HUES6 (cell line): ENCODE data around the gene ARMCX4.

Experiments used
- H3K27ac ChIP-seq: 2 replicates; pipeline ENCODE4 v1.7.0; 2013; ENCODE audit warnings: low read depth, mild to moderate bottlenecking, low read length, inconsistent platforms
- H3K27me3 ChIP-seq: 2 replicates; pipeline ENCODE4 v1.6.1; 2013; ENCODE audit warnings: low read length; ENCODE audit not compliant: control insufficient read depth, insufficient read depth
- H3K36me3 ChIP-seq: 2 replicates; pipeline ENCODE4 v1.6.1; 2013; ENCODE audit warnings: low read length; ENCODE audit not compliant: control insufficient read depth, insufficient read depth
- H3K4me1 ChIP-seq: 2 replicates; pipeline ENCODE4 v1.6.1; 2013; ENCODE audit warnings: low read length; ENCODE audit not compliant: control insufficient read depth, insufficient read depth
- H3K4me3 ChIP-seq: 2 replicates; pipeline ENCODE4 v1.5.1; 2013; ENCODE audit warnings: low read depth, low read length
- H3K9ac ChIP-seq: one replicate; pipeline ENCODE4 v1.6.1; 2013; ENCODE audit warnings: mild to moderate bottlenecking, low read length
- H3K9me3 ChIP-seq: 2 replicates; pipeline ENCODE4 v1.6.1; 2013; ENCODE audit warnings: low read depth, low read length; ENCODE audit not compliant: control insufficient read depth, insufficient read depth

Gene ARMCX4

GRCh38 chrX:101485212-101485949 lies at the start of gene ARMCX4:
Gene ARMCX4 (plus strand): TSS chrX:101485456. CDS start chrX:101488590, 3,134 bp downstream.
- H3K9me3 ChIP-seq = no peaks in the 10 kb centered on the region
- H3K9ac ChIP-seq = peak within 1 kb of the TSS; percentile 77
- peak within 1 kb of the TSS; percentile 72 for H3K4me3 ChIP-seq
- no peak within 1 kb of the TSS for H3K27ac ChIP-seq
- H3K4me1 ChIP-seq = peaks cover 14% of the 10 kb centered on the region
- peaks cover 18% of the 10 kb centered on the region; the same call in 1 of the 2 replicates for H3K36me3 ChIP-seq
- H3K27me3 ChIP-seq = peaks cover 5% of the 10 kb centered on the region; the same call in 1 of the 2 replicates

GRCh38 chrX:101442085-101442484 lies 43.2 kb upstream of the ARMCX4 start:
- Histone ChIP-seq H3K9ac (no peak overlapping the region), H3K9me3 (peaks cover 16% of the 10 kb centered on the region; the same call in 1 of the 2 replicates), H3K4me1 (no peaks in the 10 kb centered on the region), H3K36me3 (peaks cover 31% of the 10 kb centered on the region), H3K27me3 (no peaks in the 10 kb centered on the region; the same call in 1 of the 2 replicates), H3K4me3 (no peak overlapping the region), H3K27ac (no peak overlapping the region)

GRCh38 chrX:101449279-101449678 lies 36.0 kb upstream of the ARMCX4 start:
- Histone ChIP-seq H3K4me1 (no peaks in the 10 kb centered on the region), H3K9ac (no peak overlapping the region), H3K9me3 (no peaks in the 10 kb centered on the region), H3K27me3 (no peaks in the 10 kb centered on the region; the same call in 1 of the 2 replicates), H3K4me3 (no peak overlapping the region), H3K36me3 (peaks cover 5% of the 10 kb centered on the region), H3K27ac (no peak overlapping the region)

- no peaks in the 10 kb centered on the region; the same call in 1 of the 2 replicates for H3K27me3 ChIP-seq
- no peak overlapping the region for H3K4me3 ChIP-seq
- H3K27ac ChIP-seq = no peak overlapping the region
- peaks cover 3% of the 10 kb centered on the region for H3K36me3 ChIP-seq
- no peaks in the 10 kb centered on the region for H3K9me3 ChIP-seq
- H3K4me1 ChIP-seq = no peaks in the 10 kb centered on the region
- no peak overlapping the region for H3K9ac ChIP-seq
Observed at GRCh38 chrX:101450085-101450484, 35.2 kb upstream of the ARMCX4 start.

- no peaks in the 10 kb centered on the region for H3K4me1 ChIP-seq
Observed at GRCh38 chrX:101450961-101451360, 34.3 kb upstream of the ARMCX4 start.

GRCh38 chrX:101452056-101452455 lies 33.2 kb upstream of the ARMCX4 start:
- no peak overlapping the region for H3K4me3 ChIP-seq
- H3K36me3 ChIP-seq = peaks cover 3% of the 10 kb centered on the region
- no peak overlapping the region for H3K27ac ChIP-seq
- no peaks in the 10 kb centered on the region for H3K4me1 ChIP-seq
- H3K27me3 ChIP-seq = no peaks in the 10 kb centered on the region; the same call in 1 of the 2 replicates
- no peaks in the 10 kb centered on the region for H3K9me3 ChIP-seq
- no peak overlapping the region for H3K9ac ChIP-seq

More at GRCh38 chrX:101450961-101451360, 34.3 kb upstream of the ARMCX4 start:
- Histone ChIP-seq H3K27me3 (no peaks in the 10 kb centered on the region; the same call in 1 of the 2 replicates), H3K9me3 (no peaks in the 10 kb centered on the region), H3K9ac (no peak overlapping the region), H3K27ac (no peak overlapping the region), H3K36me3 (peaks cover 3% of the 10 kb centered on the region), H3K4me3 (no peak overlapping the region)

- Histone ChIP-seq H3K27me3 (no peaks in the 10 kb centered on the region), H3K27ac (no peak overlapping the region), H3K9me3 (no peaks in the 10 kb centered on the region), H3K9ac (no peak overlapping the region), H3K36me3 (no peaks in the 10 kb centered on the region), H3K4me1 (no peaks in the 10 kb centered on the region), H3K4me3 (no peak overlapping the region)
Observed at GRCh38 chrX:101460669-101461068, 24.6 kb upstream of the ARMCX4 start.

GRCh38 chrX:101462892-101463291 lies 22.4 kb upstream of the ARMCX4 start:
- no peaks in the 10 kb centered on the region for H3K36me3 ChIP-seq
- H3K27ac ChIP-seq = no peak overlapping the region
- H3K9ac ChIP-seq = no peak overlapping the region
- no peaks in the 10 kb centered on the region for H3K4me1 ChIP-seq
- H3K4me3 ChIP-seq = no peak overlapping the region
- no peaks in the 10 kb centered on the region; the same call in 1 of the 2 replicates for H3K9me3 ChIP-seq
- H3K27me3 ChIP-seq = no peaks in the 10 kb centered on the region

GRCh38 chrX:101478366-101478765 lies 6.9 kb upstream of the ARMCX4 start:
- Histone ChIP-seq H3K9me3 (no peaks in the 10 kb centered on the region), H3K36me3 (no peaks in the 10 kb centered on the region), H3K9ac (no peak overlapping the region), H3K27ac (no peak overlapping the region), H3K4me1 (peaks cover 2% of the 10 kb centered on the region; the same call in 1 of the 2 replicates), H3K27me3 (no peaks in the 10 kb centered on the region; the same call in 1 of the 2 replicates), H3K4me3 (no peak overlapping the region)

- no peak overlapping the region for H3K4me3 ChIP-seq
- 0 out of 2 replicates have a peak, but pooled peaks cover 1% of the 10 kb centered on the region for H3K36me3 ChIP-seq
- H3K4me1 ChIP-seq = peaks cover 14% of the 10 kb centered on the region
- peaks cover 5% of the 10 kb centered on the region; the same call in 1 of the 2 replicates for H3K27me3 ChIP-seq
- no peak overlapping the region for H3K27ac ChIP-seq
- H3K9me3 ChIP-seq = no peaks in the 10 kb centered on the region
- H3K9ac ChIP-seq = no peak overlapping the region
Observed at GRCh38 chrX:101482296-101482695, 3.0 kb upstream of the ARMCX4 start.

GRCh38 chrX:101483705-101484104 lies 1.6 kb upstream of the ARMCX4 start:
- no peaks in the 10 kb centered on the region for H3K9me3 ChIP-seq
- H3K27me3 ChIP-seq = peaks cover 5% of the 10 kb centered on the region; the same call in 1 of the 2 replicates
- H3K4me3 ChIP-seq = no peak overlapping the region
- no peak overlapping the region for H3K27ac ChIP-seq
- H3K9ac ChIP-seq = no peak overlapping the region
- peaks cover 14% of the 10 kb centered on the region for H3K4me1 ChIP-seq
- peaks cover 14% of the 10 kb centered on the region; the same call in 1 of the 2 replicates for H3K36me3 ChIP-seq
